SK-N-SH (cell line): ENCODE measurements around the gene CLPSL2.

ENCODE experiments used
- CHD2 ChIP-seq: fragments of 150-350 bp; IDR thresholded peaks from 2 replicates; pipeline ENCODE4 v1.6.1; 2018; ENCODE audit warnings: low read length; ENCODE audit not compliant: partially characterized antibody
- EZH2phosphoT487 ChIP-seq: fragments of 200-600 bp; sonication (generic); IDR thresholded peaks from 2 replicates; pipeline ENCODE4 v1.6.1; 2017; ENCODE audit warnings: low read depth, mixed run types, mild to moderate bottlenecking, antibody characterized with exemption, moderate library complexity, borderline replicate concordance
- GABPA ChIP-seq: IDR thresholded peaks from 2 replicates; pipeline ENCODE4 v1.4.0; 2012; ENCODE audit warnings: low read depth, mild to moderate bottlenecking
- JUND ChIP-seq: IDR thresholded peaks from 2 replicates; pipeline ENCODE4 v1.4.0; 2012
- TF ChIP-seq, protein P1 (sequence below): IDR thresholded peaks from 2 replicates; pipeline ENCODE4 v1.6.1; 2012; ENCODE audit warnings: mild to moderate bottlenecking, low read depth, low read length, moderate library complexity
- TF ChIP-seq, protein P2 (sequence below): fragments of 200-600 bp; sonication (generic); IDR thresholded peaks from 2 replicates; pipeline ENCODE4 v1.6.1; 2017; ENCODE audit warnings: antibody characterized with exemption, mild to moderate bottlenecking, moderate library complexity

DNA sequence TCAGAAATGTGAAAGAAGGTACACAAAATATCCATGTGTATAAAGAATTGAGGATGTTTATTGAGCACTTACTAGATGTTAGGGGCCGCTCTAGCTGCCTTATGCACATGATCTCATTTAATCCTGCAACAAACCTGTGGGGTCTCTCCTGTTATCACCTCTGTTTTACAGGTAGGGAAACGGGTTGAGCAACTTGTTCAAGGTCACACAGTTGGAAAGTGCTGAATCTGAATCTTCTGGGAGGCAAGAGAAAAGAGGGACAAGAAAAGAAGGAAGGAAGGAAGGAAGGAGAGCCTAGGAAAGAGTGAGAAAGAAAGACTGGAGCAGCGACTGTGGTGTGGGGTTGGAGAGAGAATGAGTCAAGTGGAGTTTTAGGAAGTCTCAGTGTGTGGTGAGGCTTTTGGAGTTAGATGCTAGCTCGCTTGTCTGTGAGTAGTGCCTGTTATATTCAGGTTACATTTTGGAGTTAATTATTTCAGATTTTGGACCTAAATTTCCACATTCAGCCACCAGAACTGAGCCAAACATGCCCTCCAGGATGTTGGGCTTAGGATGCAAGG lies 12.1 kb downstream of the CLPSL2 start:
- TF ChIP-seq, protein P1, sequence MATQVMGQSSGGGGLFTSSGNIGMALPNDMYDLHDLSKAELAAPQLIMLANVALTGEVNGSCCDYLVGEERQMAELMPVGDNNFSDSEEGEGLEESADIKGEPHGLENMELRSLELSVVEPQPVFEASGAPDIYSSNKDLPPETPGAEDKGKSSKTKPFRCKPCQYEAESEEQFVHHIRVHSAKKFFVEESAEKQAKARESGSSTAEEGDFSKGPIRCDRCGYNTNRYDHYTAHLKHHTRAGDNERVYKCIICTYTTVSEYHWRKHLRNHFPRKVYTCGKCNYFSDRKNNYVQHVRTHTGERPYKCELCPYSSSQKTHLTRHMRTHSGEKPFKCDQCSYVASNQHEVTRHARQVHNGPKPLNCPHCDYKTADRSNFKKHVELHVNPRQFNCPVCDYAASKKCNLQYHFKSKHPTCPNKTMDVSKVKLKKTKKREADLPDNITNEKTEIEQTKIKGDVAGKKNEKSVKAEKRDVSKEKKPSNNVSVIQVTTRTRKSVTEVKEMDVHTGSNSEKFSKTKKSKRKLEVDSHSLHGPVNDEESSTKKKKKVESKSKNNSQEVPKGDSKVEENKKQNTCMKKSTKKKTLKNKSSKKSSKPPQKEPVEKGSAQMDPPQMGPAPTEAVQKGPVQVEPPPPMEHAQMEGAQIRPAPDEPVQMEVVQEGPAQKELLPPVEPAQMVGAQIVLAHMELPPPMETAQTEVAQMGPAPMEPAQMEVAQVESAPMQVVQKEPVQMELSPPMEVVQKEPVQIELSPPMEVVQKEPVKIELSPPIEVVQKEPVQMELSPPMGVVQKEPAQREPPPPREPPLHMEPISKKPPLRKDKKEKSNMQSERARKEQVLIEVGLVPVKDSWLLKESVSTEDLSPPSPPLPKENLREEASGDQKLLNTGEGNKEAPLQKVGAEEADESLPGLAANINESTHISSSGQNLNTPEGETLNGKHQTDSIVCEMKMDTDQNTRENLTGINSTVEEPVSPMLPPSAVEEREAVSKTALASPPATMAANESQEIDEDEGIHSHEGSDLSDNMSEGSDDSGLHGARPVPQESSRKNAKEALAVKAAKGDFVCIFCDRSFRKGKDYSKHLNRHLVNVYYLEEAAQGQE: no peak
- TF ChIP-seq, protein P2, sequence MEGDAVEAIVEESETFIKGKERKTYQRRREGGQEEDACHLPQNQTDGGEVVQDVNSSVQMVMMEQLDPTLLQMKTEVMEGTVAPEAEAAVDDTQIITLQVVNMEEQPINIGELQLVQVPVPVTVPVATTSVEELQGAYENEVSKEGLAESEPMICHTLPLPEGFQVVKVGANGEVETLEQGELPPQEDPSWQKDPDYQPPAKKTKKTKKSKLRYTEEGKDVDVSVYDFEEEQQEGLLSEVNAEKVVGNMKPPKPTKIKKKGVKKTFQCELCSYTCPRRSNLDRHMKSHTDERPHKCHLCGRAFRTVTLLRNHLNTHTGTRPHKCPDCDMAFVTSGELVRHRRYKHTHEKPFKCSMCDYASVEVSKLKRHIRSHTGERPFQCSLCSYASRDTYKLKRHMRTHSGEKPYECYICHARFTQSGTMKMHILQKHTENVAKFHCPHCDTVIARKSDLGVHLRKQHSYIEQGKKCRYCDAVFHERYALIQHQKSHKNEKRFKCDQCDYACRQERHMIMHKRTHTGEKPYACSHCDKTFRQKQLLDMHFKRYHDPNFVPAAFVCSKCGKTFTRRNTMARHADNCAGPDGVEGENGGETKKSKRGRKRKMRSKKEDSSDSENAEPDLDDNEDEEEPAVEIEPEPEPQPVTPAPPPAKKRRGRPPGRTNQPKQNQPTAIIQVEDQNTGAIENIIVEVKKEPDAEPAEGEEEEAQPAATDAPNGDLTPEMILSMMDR: no peak
- TF ChIP-seq CHD2 (no peak), GABPA (no peak), JUND (no peak), EZH2phosphoT487 (no peak)
